Measurements from ENCODE around the gene FUBP1. TPM values are rescaled to one million over a fixed set of nuclear protein-coding genes. Genes with fewer than 3 reads are reported as not detected.
"Not testable (repeated sequence)": the region's sequence is repeated elsewhere in the genome, so short reads cannot be mapped to it uniquely, and the experiment has no call there.

The FUBP1 gene
- 278 and 284 TPM in 2 replicates for total RNA-seq

- no peaks in the 10 kb centered on the region for H3K27me3 Mint-ChIP-seq
- peaks cover 36% of the 10 kb centered on the region for H3K4me1 Mint-ChIP-seq
- intact Hi-C loops (cut with micrococcal nuclease) = loop anchor here (1.0 to 10.0 kb wide), 8 partner anchors 16 to 674 kb away; partner anchors contain the start of genes DNAJB4, IFI44L, MIGA1 and USP33
- H3K27ac Mint-ChIP-seq = no peak within 1 kb of the TSS
- no peaks in the 10 kb centered on the region for H3K9me3 Mint-ChIP-seq
- no peak within 1 kb of the TSS for H3K4me3 Mint-ChIP-seq
- peaks cover 32% of the 10 kb centered on the region for H3K36me3 Mint-ChIP-seq (ENCODE audit: low read depth)
- peak; percentile 99 for DNase-seq
Observed at GRCh38 chr1:77978969-77979876, at the start of gene FUBP1. Gene FUBP1, minus strand, starts transcription at chr1:77979072. Its CDS starts 68 bp downstream, at chr1:77979004.

- H3K4me1 Mint-ChIP-seq; H3K9me3 Mint-ChIP-seq; intact Hi-C loops (cut with micrococcal nuclease); H3K4me3 Mint-ChIP-seq; DNase-seq; H3K36me3 Mint-ChIP-seq (ENCODE audit: low read depth); H3K27me3 Mint-ChIP-seq; H3K27ac Mint-ChIP-seq: not testable (repeated sequence)
Observed at GRCh38 chr1:78021134-78021533, 42.3 kb upstream of the FUBP1 start.

- intact Hi-C loops (cut with micrococcal nuclease) = no loop called here
- Mint-ChIP-seq H3K27me3 (no peaks in the 10 kb centered on the region), H3K4me3 (no peak overlapping the region), H3K9me3 (no peaks in the 10 kb centered on the region), H3K4me1 (no peaks in the 10 kb centered on the region), H3K36me3 (ENCODE audit: low read depth) (peaks cover 9% of the 10 kb centered on the region), H3K27ac (no peak overlapping the region)
- DNase-seq = no peak
Observed at GRCh38 chr1:78019024-78019423, 40.2 kb upstream of the FUBP1 start.

GRCh38 chr1:78015148-78015547 is 36.3 kb upstream of the FUBP1 start:
- H3K4me1 Mint-ChIP-seq = no peaks in the 10 kb centered on the region
- no peaks in the 10 kb centered on the region for H3K9me3 Mint-ChIP-seq
- intact Hi-C loops (cut with micrococcal nuclease) = no loop called here
- H3K36me3 Mint-ChIP-seq (ENCODE audit: low read depth) = peaks cover 15% of the 10 kb centered on the region
- no peak overlapping the region for H3K4me3 Mint-ChIP-seq
- no peak for DNase-seq
- H3K27ac Mint-ChIP-seq = no peak overlapping the region
- H3K27me3 Mint-ChIP-seq = no peaks in the 10 kb centered on the region

- no peak for DNase-seq
- Mint-ChIP-seq H3K9me3 (no peaks in the 10 kb centered on the region), H3K27me3 (no peaks in the 10 kb centered on the region), H3K4me1 (peaks cover 13% of the 10 kb centered on the region), H3K27ac (no peak overlapping the region), H3K4me3 (no peak overlapping the region), H3K36me3 (ENCODE audit: low read depth) (peaks cover 10% of the 10 kb centered on the region)
- intact Hi-C loops (cut with micrococcal nuclease) = no loop called here
Observed at GRCh38 chr1:78011050-78011449, 32.2 kb upstream of the FUBP1 start.

- intact Hi-C loops (cut with micrococcal nuclease) = loop anchor here (10.0 kb wide), 1 partner anchor 795 kb away; the partner anchor contains the start of gene PIGK
- Mint-ChIP-seq H3K4me1 (peaks cover 17% of the 10 kb centered on the region), H3K36me3 (ENCODE audit: low read depth) (peaks cover 9% of the 10 kb centered on the region), H3K4me3 (no peak overlapping the region), H3K27me3 (no peaks in the 10 kb centered on the region), H3K27ac (no peak overlapping the region), H3K9me3 (no peaks in the 10 kb centered on the region)
- DNase-seq = no peak
Observed at GRCh38 chr1:78009836-78010235, 31.0 kb upstream of the FUBP1 start.

- intact Hi-C loops (cut with micrococcal nuclease) = loop anchor here (10.0 kb wide), 1 partner anchor 794 kb away; the partner anchor contains the start of gene PIGK
- H3K4me1 Mint-ChIP-seq = peaks cover 20% of the 10 kb centered on the region
- no peak overlapping the region for H3K27ac Mint-ChIP-seq
Observed at GRCh38 chr1:78009276-78009675, 30.4 kb upstream of the FUBP1 start.

GRCh38 chr1:78007677-78008341 is 28.9 kb upstream of the FUBP1 start:
- no peak overlapping the region for H3K27ac Mint-ChIP-seq
- H3K27me3 Mint-ChIP-seq = peaks cover 2% of the 10 kb centered on the region
- no peak for DNase-seq
- intact Hi-C loops (cut with micrococcal nuclease) = loop anchor here (10.0 kb wide), 1 partner anchor 793 kb away; the partner anchor contains the start of gene PIGK
- no peaks in the 10 kb centered on the region for H3K9me3 Mint-ChIP-seq
- peaks cover 27% of the 10 kb centered on the region for H3K4me1 Mint-ChIP-seq
- no peaks in the 10 kb centered on the region for H3K36me3 Mint-ChIP-seq (ENCODE audit: low read depth)
- no peak overlapping the region for H3K4me3 Mint-ChIP-seq

More at GRCh38 chr1:78009276-78009675, 30.4 kb upstream of the FUBP1 start:
- Mint-ChIP-seq H3K4me3 (no peak overlapping the region), H3K27me3 (peaks cover 2% of the 10 kb centered on the region), H3K36me3 (ENCODE audit: low read depth) (peaks cover 6% of the 10 kb centered on the region), H3K9me3 (no peaks in the 10 kb centered on the region)
- no peak for DNase-seq

- no peak for DNase-seq
- intact Hi-C loops (cut with micrococcal nuclease) = loop anchor here (10.0 kb wide), 1 partner anchor 792 kb away; the partner anchor contains the start of gene PIGK
- no peak overlapping the region for H3K27ac Mint-ChIP-seq
- peaks cover 2% of the 10 kb centered on the region for H3K27me3 Mint-ChIP-seq
- peak overlapping the region; percentile 22 for H3K4me3 Mint-ChIP-seq
- no peaks in the 10 kb centered on the region for H3K9me3 Mint-ChIP-seq
- peaks cover 29% of the 10 kb centered on the region for H3K4me1 Mint-ChIP-seq
- H3K36me3 Mint-ChIP-seq (ENCODE audit: low read depth) = no peaks in the 10 kb centered on the region
Observed at GRCh38 chr1:78006521-78006920, 27.6 kb upstream of the FUBP1 start.

GRCh38 chr1:78005755-78006154 is 26.9 kb upstream of the FUBP1 start:
- DNase-seq = no peak
- H3K27ac Mint-ChIP-seq = no peak overlapping the region
- peak overlapping the region; percentile 89 for H3K4me3 Mint-ChIP-seq
- peaks cover 29% of the 10 kb centered on the region for H3K4me1 Mint-ChIP-seq
- no peaks in the 10 kb centered on the region for H3K36me3 Mint-ChIP-seq (ENCODE audit: low read depth)
- peaks cover 2% of the 10 kb centered on the region for H3K27me3 Mint-ChIP-seq
- H3K9me3 Mint-ChIP-seq = no peaks in the 10 kb centered on the region
- intact Hi-C loops (cut with micrococcal nuclease) = loop anchor here (1.0 to 10.0 kb wide), 4 partner anchors 35 to 791 kb away; partner anchors contain the start of gene PIGK

GRCh38 chr1:78005448-78005722 is 26.5 kb upstream of the FUBP1 start:
- intact Hi-C loops (cut with micrococcal nuclease) = loop anchor here (1.0 to 10.0 kb wide), 4 partner anchors 35 to 791 kb away; partner anchors contain the start of gene PIGK
- Mint-ChIP-seq H3K4me1 (peaks cover 29% of the 10 kb centered on the region), H3K27me3 (peaks cover 2% of the 10 kb centered on the region), H3K27ac (peak overlapping the region; percentile 98), H3K9me3 (no peaks in the 10 kb centered on the region), H3K36me3 (ENCODE audit: low read depth) (no peaks in the 10 kb centered on the region), H3K4me3 (peak overlapping the region; percentile 89)
- DNase-seq = no peak

- H3K9me3 Mint-ChIP-seq = no peaks in the 10 kb centered on the region
- H3K4me3 Mint-ChIP-seq = peak within 1 kb of the TSS; percentile 89
- H3K36me3 Mint-ChIP-seq (ENCODE audit: low read depth) = no peaks in the 10 kb centered on the region
- intact Hi-C loops (cut with micrococcal nuclease) = loop anchor here (1.0 to 10.0 kb wide), 9 partner anchors 26 to 1037 kb away; partner anchors contain the start of genes FUBP1, PIGK and USP33
- H3K4me1 Mint-ChIP-seq = peaks cover 29% of the 10 kb centered on the region
- H3K27ac Mint-ChIP-seq = peak within 1 kb of the TSS; percentile 98
- DNase-seq = peak; percentile 93
- H3K27me3 Mint-ChIP-seq = peaks cover 2% of the 10 kb centered on the region
Observed at GRCh38 chr1:78004719-78005447, 26.0 kb upstream of the FUBP1 start, which contains the start of gene DNAJB4. Gene DNAJB4, plus strand, starts transcription at chr1:78004939. Its CDS starts 172 bp downstream, at chr1:78005111.
